Duodenal mucosa (tissue), 2 donors: ENCODE data around the gene RBM33.
A peak's percentile ranks its signal among the peaks of the same experiment; 100 is the strongest.

Experiments
- H3K27ac ChIP-seq: one replicate; pipeline ENCODE4 v1.7.0; 2013; ENCODE audit warnings: low read depth, low read length
- H3K27me3 ChIP-seq, 2 donors: one replicate each; pipeline ENCODE4 v1.7.0; 2013; ENCODE audit warnings: low read length in 2 of 2, control low read depth in 1 of 2; ENCODE audit not compliant: insufficient read depth in 2 of 2, control insufficient read depth in 1 of 2
- H3K36me3 ChIP-seq, 2 donors: one replicate each; pipeline ENCODE4 v1.7.0; 2013; ENCODE audit warnings: low read length in 2 of 2, control low read depth in 1 of 2; ENCODE audit not compliant: insufficient read depth in 2 of 2, control insufficient read depth in 1 of 2
- H3K4me1 ChIP-seq, 2 donors: one replicate each; pipeline ENCODE4 v1.7.0; 2013; ENCODE audit warnings: low read length in 2 of 2, control low read depth in 1 of 2; ENCODE audit not compliant: insufficient read depth in 2 of 2, control insufficient read depth in 1 of 2
- H3K4me3 ChIP-seq, 2 donors: one replicate each; pipeline ENCODE4 v1.7.0; 2013; ENCODE audit warnings: low read length in 2 of 2, low read depth in 1 of 2
- H3K9ac ChIP-seq, 2 donors: one replicate each; pipeline ENCODE4 v1.7.0; 2013; ENCODE audit warnings: low read length in 2 of 2, low read depth in 1 of 2
- H3K9me3 ChIP-seq, 2 donors: one replicate each; pipeline ENCODE4 v1.7.0; 2013; ENCODE audit warnings: low read length in 2 of 2, control low read depth in 1 of 2; ENCODE audit not compliant: control insufficient read depth in 1 of 2

The RBM33 gene

GRCh38 chr7:155645662-155646061 lies 1.2 kb downstream of the RBM33 start:
- Histone ChIP-seq H3K27ac (no peak overlapping the region), H3K36me3 (peaks cover 12 to 24% of the 10 kb centered on the region in 2 donors), H3K9ac (peak overlapping the region; percentile 90 to 97), H3K4me1 (peaks cover 14 to 21% of the 10 kb centered on the region in 2 donors), H3K27me3 (no peaks in the 10 kb centered on the region), H3K9me3 (peaks cover 4 to 14% of the 10 kb centered on the region in 2 donors), H3K4me3 (peak overlapping the region; percentile 90 to 98)

DNA sequence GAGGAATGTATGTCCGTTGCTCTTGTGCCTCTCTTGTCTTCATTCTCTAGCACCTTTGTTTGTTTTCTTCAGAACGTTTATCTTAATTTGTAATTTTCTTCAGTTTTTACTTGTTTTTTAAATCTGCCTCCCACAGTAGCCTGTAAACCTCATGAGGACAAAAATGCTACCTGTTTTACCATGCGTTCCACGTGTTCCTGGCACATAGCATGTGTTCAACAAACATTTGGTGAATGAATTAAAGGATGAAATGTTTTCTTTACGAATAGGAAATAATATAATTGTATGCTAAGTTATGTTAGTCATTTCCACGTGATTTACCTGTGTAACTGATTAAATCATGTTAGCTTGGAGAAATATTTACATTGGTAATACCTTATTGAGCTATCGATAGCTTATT lies 2.2 kb downstream of the RBM33 start:
- Histone ChIP-seq H3K27me3 (no peaks in the 10 kb centered on the region), H3K4me3 (peak overlapping the region; percentile 90 to 98), H3K36me3 (peaks cover 10 to 15% of the 10 kb centered on the region in 2 donors)

DNA sequence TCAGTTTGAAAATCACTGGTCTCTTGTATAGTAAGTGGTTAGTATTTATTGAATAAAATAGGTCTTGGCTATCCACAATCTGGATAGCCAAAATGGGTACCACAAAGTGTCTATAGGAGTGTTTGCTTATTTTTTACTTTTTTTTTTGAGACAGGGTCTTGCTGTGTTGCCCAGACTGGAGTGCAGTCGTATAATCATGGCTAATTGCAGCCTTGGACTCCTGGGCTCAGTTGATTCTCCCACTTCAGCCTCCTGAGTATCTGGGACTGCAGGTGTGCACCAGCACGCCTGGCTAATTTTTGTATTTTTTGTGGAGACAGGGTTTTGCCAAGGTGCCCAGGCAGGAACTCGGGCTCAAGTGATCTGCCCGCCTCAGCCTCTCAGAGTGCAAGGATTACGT lies 2.8 kb downstream of the RBM33 start:
- Histone ChIP-seq H3K27ac (no peak overlapping the region), H3K4me3 (no peak overlapping the region), H3K27me3 (no peaks in the 10 kb centered on the region), H3K9ac (no peak overlapping the region), H3K9me3 (peaks cover 3 to 14% of the 10 kb centered on the region in 2 donors), H3K4me1 (peaks cover 24 to 26% of the 10 kb centered on the region in 2 donors), H3K36me3 (peaks cover 7 to 9% of the 10 kb centered on the region in 2 donors)

More for the DNA sequence above, 2.2 kb downstream of the RBM33 start:
- Histone ChIP-seq H3K9ac (no peak overlapping the region), H3K27ac (no peak overlapping the region), H3K9me3 (peaks cover 3 to 14% of the 10 kb centered on the region in 2 donors), H3K4me1 (peaks cover 21% of the 10 kb centered on the region in 2 donors)

DNA sequence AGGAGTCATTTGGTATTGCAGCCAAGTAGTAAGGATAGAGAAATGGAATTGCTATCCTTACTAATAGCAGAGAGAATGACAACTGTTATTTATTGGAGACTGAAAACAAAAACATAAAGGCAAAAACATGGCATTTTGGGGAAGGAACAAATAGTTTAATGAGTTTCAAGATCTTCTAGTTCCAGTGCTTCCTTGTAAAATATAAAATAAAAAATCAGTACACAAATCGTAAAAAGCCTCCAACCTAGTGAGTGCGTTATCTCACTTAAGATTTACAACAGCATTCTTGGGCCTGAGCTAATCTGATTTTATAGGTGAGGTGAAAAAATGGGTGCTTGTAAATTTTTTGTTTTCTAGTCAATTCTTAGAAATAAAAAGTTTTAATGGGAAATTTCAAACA lies 3.3 kb downstream of the RBM33 start:
- Histone ChIP-seq H3K9me3 (peaks cover 3 to 14% of the 10 kb centered on the region in 2 donors), H3K27me3 (no peaks in the 10 kb centered on the region), H3K9ac (no peak overlapping the region), H3K4me1 (peaks cover 24 to 29% of the 10 kb centered on the region in 2 donors), H3K4me3 (no peak overlapping the region), H3K27ac (no peak overlapping the region), H3K36me3 (peaks cover 7 to 9% of the 10 kb centered on the region in 2 donors)

DNA sequence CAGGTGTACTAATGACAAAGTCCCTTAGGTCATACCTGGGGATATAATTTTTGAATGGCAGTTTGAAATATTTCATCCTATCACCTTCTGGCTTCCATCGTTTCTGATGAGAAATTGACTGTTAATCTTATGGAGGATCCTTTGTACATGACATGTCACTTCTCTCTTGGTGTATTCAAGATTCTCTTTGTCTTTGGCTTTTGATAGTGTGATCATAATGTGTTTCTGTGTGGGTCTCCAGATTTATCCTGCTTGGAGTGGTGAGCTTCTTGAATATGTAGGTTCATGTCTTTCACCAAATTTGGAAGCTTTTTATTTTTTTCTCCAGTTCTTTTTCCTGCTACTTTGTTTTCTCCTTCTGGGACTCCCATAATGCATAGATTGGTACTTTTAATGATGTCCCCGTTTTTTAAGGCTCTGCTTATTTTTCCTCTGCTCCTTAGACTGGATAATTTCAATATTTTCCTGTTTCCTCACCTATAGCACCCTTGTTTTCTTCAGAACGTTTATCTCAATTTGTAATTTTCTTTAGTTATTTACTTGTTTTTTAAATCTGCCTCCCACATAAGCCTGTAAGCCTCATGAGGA lies 4.4 kb downstream of the RBM33 start:
- peaks cover 3 to 14% of the 10 kb centered on the region in 2 donors for H3K9me3 ChIP-seq
- no peak overlapping the region for H3K9ac ChIP-seq
- H3K36me3 ChIP-seq: peaks cover 7 to 9% of the 10 kb centered on the region in 2 donors
- no peak overlapping the region for H3K27ac ChIP-seq
- H3K4me1 ChIP-seq: peaks cover 24 to 36% of the 10 kb centered on the region in 2 donors
- no peak overlapping the region for H3K4me3 ChIP-seq
- H3K27me3 ChIP-seq: no peaks in the 10 kb centered on the region

DNA sequence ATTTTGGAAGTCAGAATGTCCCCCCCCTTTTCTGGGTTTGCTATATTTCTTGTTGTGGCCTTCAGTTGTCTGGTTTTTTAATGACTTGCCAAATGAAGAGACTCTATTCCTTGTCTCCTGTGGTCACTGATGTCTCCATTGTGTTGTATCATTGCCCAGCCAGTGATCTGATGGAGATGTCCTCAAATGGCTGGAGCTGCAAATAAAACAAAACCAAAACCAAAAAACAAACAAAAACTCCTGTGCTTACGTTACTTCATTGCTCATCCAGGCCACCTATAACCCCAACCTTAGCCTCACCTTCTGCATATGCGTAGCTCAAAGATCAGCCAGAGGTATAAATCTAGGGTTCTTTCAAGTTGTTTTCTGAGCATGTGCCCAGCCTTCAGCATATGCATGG lies 5.1 kb downstream of the RBM33 start:
- H3K27me3 ChIP-seq: no peaks in the 10 kb centered on the region
- H3K9me3 ChIP-seq: peaks cover 3 to 14% of the 10 kb centered on the region in 2 donors
- no peak overlapping the region for H3K9ac ChIP-seq
- no peak overlapping the region for H3K27ac ChIP-seq
- peaks cover 7 to 9% of the 10 kb centered on the region in 2 donors for H3K36me3 ChIP-seq
- no peak overlapping the region for H3K4me3 ChIP-seq
- peaks cover 26 to 36% of the 10 kb centered on the region in 2 donors for H3K4me1 ChIP-seq

- Histone ChIP-seq H3K9me3 (peaks cover 3 to 14% of the 10 kb centered on the region in 2 donors), H3K4me1 (peaks cover 11 to 21% of the 10 kb centered on the region in 2 donors), H3K9ac (no peak overlapping the region), H3K27ac (no peak overlapping the region), H3K4me3 (no peak overlapping the region), H3K27me3 (no peaks in the 10 kb centered on the region), H3K36me3 (peaks cover 4 to 7% of the 10 kb centered on the region in 2 donors)
Measured at GRCh38 chr7:155652156-155653114, 8.0 kb downstream of the RBM33 start.

DNA sequence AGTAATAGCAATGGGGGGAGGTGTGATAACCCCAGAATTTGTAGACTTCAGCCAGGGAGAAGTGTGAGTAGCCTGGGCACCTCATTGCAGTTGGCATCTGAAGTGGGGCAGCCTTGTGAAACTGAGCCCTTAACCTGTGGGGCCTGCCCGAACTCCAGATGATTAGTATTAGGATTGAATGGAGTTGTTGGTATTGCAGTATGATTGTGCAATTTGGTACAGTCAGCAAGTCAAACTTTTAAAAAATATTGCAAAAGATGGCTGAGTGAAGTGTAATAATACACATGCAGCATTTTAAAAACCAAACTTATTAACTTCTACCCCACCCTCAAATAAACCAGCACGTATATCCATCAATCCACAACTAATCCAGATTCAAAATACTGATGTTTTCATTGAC lies 9.3 kb downstream of the RBM33 start:
- Histone ChIP-seq H3K27ac (no peak overlapping the region), H3K36me3 (peaks cover 0 to 4% of the 10 kb centered on the region in 2 donors), H3K9me3 (peaks cover 3 to 10% of the 10 kb centered on the region in 2 donors), H3K4me3 (no peak overlapping the region), H3K4me1 (peaks cover 11 to 21% of the 10 kb centered on the region in 2 donors), H3K9ac (no peak overlapping the region), H3K27me3 (no peaks in the 10 kb centered on the region)

DNA sequence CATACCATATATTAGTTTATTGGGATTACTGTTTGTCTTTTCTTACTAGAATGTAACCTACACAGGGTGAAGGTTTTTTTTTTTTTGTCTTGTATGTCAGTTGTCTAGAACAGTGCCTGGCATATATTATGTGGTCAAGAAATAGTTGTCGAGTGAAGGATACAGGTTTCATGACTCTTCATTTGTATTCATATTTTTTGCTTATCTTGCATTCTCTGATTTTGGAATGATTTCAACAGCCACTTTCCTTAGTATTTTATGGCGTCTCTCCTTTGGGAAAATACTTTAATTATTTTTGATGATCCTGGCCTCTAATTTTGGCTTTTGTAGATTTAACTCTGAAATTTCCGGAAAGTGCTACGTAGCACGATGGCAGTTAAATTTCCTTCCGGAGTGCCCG lies 12.4 kb downstream of the RBM33 start:
- Histone ChIP-seq H3K36me3 (no peaks in the 10 kb centered on the region), H3K4me1 (peaks cover 11 to 12% of the 10 kb centered on the region in 2 donors), H3K27ac (no peak overlapping the region), H3K9ac (no peak overlapping the region), H3K4me3 (no peak overlapping the region), H3K27me3 (no peaks in the 10 kb centered on the region), H3K9me3 (no peaks in the 10 kb centered on the region)
